GM18907 (cell line): ENCODE results near the gene NUDT16L1.
"Not testable (repeated sequence)": the region's sequence is repeated elsewhere in the genome, so short reads cannot be mapped to it uniquely, and the experiment has no call there.

Experiments used
- ATAC-seq: cut with Tn5 transposase; IDR thresholded peaks from one replicate; pipeline ENCODE4 v1.9.1; 2021; ENCODE audit warnings: mild to moderate bottlenecking, moderate library complexity; ENCODE audit not compliant: unreplicated experiment

NUDT16L1 gene

GRCh38 chr16:4693296-4693955 lies at the start of gene NUDT16L1:
TSS of gene NUDT16L1 (plus strand) at chr16:4693562. CDS start at chr16:4693727, 165 bp downstream.
- peak; percentile 90 for ATAC-seq

GRCh38 chr16:4646773-4647643 lies 46.4 kb upstream of the NUDT16L1 start:
- ATAC-seq: no peak

GRCh38 chr16:4647644-4647980 lies 45.8 kb upstream of the NUDT16L1 start:
- ATAC-seq: no peak

DNA sequence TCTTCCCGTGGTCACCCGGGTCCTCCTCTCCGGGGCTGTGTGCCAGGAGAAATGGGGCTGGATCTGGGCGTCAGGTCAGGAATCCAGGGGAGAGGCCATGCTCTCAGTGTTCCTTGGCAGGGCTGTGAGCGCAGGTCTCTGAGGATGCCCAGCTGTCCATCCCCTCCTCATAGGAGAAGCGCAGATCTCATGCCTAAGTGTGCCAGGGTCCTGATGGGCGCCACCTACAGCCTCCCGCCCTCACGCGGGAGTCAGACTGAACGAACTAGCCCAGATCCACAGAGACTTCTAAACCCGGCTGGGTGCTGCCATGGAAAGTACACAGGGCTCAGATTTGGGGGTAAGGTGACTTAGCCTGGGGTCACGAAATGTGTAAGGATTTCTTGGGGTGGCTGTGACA lies 44.4 kb upstream of the NUDT16L1 start:
- no peak for ATAC-seq

DNA sequence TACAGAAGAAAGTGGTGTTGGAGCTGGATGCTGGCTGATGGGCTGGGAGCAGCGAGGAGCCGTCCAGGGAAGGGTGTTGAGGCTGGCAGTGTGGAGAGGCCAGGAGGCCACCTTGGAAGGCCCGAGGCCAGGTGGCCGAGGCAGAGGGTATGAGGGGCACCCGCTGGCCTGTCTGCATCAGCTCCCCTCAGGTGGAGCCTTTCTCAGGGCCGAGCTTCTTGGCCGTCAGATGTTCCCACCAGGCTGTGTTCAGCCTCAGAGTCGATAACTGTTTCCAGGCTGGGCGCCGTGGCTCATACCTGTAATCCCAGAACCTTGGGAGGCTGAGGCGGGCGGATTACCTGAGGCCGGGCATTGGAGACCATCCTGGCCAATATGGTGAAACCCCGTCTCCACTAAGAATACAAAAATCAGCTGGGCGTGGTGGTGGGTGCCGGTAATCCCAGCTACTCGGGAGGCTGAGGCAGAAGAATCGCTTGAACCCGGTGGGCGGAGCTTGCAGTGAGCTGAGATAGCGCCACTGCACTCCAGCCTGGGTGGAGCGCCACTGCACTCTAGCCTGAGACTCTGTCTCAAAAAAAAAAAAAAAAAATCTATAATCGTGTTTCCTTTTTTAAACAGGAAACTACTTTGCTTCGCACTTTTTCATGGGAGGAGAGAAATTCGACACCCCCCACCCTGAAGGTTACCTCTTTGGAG lies 43.5 kb upstream of the NUDT16L1 start:
- ATAC-seq: no peak

DNA sequence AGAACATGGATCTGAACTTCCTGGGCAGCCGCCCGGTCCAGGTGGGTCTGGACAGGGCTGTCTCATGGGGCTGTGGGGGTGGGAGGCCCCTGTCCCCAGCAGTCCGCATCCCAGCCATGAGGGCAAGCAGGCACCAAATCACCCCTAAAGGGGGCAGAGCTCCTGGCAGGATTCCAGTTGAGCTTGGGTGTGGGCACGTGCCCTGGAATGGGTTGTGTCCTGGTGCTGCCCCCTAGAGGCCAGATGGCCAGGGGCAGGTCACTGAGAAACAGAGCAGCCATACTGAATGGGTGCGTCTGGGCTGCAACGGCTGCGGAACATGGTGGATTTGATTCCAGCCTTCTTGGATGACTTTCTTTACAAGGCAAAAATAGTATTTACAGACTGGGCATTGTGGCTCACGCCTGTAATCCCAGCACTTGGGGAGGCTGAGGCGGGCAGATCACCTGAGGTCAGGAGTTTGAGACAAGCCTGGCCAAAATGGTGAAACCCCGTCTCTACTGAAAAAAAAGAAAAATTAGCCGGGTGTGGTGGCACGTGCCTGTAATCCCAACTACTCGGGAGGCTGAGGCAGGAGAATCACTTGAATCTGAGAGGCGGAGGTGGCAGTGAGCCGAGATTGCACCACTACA lies 42.8 kb upstream of the NUDT16L1 start:
- not testable (repeated sequence) for ATAC-seq

GRCh38 chr16:4651827-4652226 lies 41.5 kb upstream of the NUDT16L1 start:
- peak; percentile 58 for ATAC-seq

GRCh38 chr16:4652561-4652960 lies 40.8 kb upstream of the NUDT16L1 start:
- no peak for ATAC-seq

DNA sequence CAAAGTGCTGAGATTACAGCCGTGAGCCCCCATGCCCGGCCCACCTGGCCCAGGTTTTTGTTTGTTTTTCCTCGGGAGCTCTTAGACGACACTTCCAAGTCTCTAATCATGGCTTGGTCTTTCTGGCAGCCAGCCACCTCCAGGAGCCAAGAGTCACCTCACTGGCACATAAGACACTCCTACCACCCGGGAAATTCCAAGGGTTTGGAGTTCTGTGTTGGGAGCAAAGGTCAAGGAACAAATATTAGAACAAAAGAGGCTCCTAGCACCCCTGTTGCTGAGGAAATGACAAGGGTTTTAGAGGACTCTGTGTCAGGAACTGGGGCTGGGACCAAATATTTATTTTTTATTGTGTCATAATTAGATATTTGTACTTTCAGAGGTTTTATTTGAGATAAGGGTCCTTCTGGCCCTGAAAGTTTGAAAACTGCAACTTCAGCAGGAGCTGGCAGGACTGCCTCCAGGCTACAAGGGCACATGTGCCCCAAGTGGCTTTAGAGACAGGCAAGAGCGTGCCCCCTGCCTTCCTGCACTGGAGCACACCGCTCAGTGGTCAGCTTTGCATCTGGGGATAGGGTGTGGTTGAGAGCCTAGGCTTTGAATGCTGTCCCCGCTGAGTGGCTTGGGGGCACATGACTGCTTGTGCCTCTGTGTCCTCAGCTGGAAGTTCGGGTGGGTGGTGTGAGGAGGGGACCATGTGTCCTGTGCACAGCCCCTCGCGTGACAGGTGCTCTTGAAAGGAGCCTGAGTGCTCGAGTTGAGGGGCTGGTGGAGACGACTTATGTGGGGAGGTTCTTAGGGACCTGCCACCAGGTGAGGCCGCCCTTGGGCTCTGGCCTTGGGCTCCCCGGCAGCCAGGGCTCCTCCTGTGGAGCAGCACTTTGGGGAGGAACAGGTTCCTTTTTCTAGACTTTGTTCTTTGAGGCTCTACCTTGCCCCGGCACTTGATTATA lies 39.1 kb upstream of the NUDT16L1 start:
- ATAC-seq: no peak

DNA sequence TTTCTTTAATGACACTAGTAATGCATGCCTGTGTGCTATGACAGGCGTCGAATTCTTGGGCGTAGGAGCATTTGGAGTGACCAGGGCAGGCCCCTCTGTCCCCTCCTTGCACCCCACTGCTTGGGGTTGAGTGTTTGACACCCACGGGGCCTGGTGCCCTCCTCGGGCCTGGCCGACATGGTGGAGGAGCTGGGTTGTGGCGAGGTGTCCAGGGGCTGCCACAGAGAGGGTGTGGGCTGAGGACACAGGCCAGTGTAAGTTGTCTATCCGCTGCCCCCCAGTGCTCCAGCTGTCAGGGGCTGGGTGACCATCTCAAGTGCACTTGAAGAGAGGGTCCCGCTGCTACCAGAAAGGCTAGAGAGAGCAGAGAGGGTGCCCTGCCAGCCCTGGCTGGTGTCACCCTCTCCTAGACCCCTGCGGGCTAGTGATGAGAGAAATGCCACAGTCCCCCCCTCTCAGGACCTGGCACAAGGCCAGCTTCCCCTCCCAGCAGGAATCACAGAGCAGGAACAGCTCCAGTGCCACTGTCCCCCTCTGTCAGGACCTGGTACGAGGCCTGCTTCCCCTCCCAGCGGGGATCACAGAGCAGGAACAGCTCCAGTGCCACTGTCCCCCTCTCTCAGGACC lies 38.3 kb upstream of the NUDT16L1 start:
- no peak for ATAC-seq

GRCh38 chr16:4655801-4656200 lies 37.6 kb upstream of the NUDT16L1 start:
- ATAC-seq: no peak

GRCh38 chr16:4656221-4656620 lies 37.1 kb upstream of the NUDT16L1 start:
- ATAC-seq: no peak

GRCh38 chr16:4656695-4657686 lies 36.4 kb upstream of the NUDT16L1 start:
- no peak for ATAC-seq

- no peak for ATAC-seq
Measured at GRCh38 chr16:4659363-4660353, 33.7 kb upstream of the NUDT16L1 start.

- no peak for ATAC-seq
Measured at GRCh38 chr16:4660454-4661007, 32.8 kb upstream of the NUDT16L1 start.

DNA sequence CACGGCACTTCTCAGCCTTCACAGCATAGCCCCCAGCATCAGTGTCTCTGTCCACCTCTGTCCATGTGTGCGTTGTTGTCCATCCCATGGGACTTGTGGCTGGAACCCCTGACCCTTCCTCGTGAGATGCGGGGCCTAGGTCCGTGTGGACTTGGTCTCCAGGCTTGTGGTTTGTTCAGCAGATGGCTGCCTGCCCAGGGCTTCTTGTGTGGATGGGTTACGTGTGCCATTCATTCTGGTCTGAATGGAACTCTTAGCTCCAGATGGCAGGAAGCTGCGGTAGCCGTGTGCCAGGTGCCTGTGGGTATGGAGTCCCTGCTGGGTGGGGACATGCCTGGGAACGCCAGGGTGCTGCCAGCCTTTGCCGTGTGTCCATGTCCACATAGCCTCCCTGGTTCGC lies 31.7 kb upstream of the NUDT16L1 start:
- ATAC-seq: no peak

DNA sequence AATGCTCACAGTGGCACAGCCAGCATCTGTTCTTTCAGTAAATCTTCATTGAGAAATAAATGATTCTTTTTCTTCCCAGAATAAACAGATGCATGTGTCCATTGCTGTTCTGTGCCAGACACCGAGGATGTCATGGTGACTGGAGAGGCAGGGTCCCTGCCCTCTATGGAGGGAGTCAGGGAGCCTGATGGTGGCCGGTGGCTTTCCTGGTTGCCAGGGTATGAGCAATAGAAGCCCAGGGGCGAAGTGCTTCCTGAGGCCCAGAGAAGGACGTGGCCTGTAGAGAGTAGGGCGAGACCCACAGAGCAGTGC lies 29.9 kb upstream of the NUDT16L1 start:
- no peak for ATAC-seq
